ENCODE data around the gene NCSTN.

NCSTN gene

GRCh38 chr1:160351629-160352028 lies 8.4 kb downstream of the NCSTN start:
- no peak for DNase-seq (ENCODE audit: low read depth, low spot score)

- DNase-seq (ENCODE audit: low read depth, low spot score), result no peak
Observed at GRCh38 chr1:160352555-160352954, 9.4 kb downstream of the NCSTN start.

DNA sequence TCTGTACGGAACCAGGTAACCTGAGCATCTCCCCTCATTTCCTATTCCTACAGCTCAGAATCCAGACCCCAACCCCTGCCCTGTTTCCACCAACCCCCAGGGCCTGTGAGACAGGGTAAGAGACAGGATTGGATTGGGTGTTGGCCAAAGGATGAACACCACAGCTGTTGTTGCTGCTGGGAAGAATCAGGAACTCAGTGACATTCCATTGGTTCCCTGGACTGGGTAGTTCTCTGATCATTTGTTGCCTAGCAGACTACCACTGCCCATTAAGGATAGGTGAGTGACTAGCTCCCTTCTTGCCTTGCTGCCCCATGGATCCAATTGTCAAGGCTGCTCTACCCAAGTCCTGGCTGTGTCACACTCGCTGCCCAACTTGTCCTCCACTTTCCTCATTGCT lies 10.0 kb downstream of the NCSTN start:
- no peak for DNase-seq (ENCODE audit: low read depth, low spot score)

GRCh38 chr1:160354388-160354985 lies 11.3 kb downstream of the NCSTN start:
- DNase-seq (ENCODE audit: low read depth, low spot score), result no peak

GRCh38 chr1:160357286-160358002 lies 14.3 kb downstream of the NCSTN start:
- DNase-seq (ENCODE audit: low read depth, low spot score), result no peak

GRCh38 chr1:160358073-160358472 lies 14.9 kb downstream of the NCSTN start:
- DNase-seq (ENCODE audit: low read depth, low spot score), result no peak

DNA sequence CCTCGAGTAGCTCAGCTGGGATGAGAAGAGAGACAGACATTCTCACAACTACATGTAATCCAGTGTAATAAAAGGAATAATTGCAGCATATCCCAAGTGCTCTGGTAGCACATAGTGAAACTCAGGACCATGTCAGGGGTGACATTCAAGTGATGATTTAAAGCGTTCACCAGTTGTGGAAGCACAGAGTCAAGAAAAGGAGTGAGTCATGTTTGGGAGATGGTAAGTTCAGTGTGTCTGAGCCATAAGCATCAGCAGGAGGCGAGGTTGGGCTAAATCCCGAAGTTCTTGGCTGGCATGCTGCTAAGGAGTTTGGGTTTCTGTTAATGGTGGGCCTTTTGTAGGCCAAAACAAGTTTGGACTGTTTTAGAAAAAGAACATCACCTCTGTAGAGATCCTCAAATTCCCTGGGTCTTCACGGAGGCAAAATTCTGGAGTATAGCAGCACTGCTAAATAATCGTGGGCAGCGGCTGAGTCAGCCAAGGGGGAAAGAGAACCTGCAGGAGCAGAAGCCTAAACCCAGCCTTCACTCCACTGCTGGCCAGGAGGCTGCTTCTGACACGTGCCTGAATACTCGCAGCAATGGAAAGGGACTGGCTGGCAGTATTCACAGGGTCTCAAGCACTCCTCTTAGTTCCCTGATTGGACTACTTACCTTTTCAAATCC lies 16.5 kb downstream of the NCSTN start:
- no peak for DNase-seq (ENCODE audit: low read depth, low spot score)

GRCh38 chr1:160360227-160360695 lies 17.1 kb downstream of the NCSTN start:
- no peak for DNase-seq (ENCODE audit: low read depth, low spot score)

GRCh38 chr1:160361199-160361598 lies 18.0 kb downstream of the NCSTN start:
- no peak for DNase-seq (ENCODE audit: low read depth, low spot score)

DNA sequence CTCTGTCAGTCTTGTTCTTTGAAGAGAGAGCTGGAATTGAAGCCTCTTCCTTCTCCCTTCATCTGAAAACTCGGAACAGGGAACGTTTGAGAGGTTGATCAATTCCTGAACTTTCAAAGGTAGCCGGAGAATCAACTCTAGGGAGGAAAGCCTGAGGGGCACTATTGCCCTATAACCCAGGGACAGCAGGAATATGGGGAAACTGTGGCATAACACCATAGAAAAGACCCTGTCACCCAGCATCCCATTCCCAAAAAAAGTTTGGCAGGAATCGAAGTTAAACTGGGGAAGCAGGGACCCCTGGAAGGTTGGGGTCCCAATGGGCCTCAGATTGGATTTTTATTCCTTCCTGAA lies 18.6 kb downstream of the NCSTN start:
- DNase-seq (ENCODE audit: low read depth, low spot score), result no peak

GRCh38 chr1:160362168-160362957 lies 19.2 kb downstream of the NCSTN start:
- no peak for DNase-seq (ENCODE audit: low read depth, low spot score)

- DNase-seq (ENCODE audit: low read depth, low spot score), result no peak
Observed at GRCh38 chr1:160363010-160363409, 19.8 kb downstream of the NCSTN start.

DNA sequence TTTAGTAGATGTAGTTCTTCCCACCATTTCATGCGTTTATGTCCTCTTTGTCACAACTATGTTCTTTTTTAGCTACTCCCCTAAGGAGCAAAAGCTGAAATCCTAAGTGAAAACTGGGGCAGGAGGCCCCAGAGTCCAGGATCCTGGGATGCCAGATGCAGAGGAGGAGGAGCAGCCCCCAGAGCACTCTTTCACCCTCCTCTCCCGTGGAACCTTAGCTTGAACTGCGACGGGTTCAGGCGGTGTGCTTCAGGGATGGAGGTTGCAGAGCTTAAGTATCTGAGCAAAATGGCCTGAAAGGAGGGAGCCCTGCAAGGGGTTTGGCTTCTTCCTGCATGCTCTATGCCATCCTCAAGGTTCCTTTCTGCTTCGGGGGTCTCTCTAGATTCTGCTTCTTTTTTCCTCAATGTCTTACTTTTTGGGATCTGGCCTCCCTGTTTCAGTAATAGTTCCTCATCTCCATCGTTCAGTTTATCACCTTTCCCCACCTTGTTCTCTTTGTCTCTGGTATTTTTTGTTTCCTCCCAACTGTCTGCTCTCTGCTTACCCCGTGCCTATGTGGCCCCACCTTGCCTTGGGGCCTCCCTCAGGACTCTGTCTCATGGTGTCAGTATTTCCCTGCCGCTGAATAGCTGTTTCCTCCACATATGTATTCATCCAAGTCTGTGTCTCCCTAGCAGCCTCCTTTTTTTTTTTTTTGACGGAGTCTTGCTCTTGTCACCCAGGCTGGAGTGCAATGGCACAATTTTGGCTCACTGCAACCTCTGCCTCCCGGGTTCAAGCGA lies 21.0 kb downstream of the NCSTN start:
- DNase-seq (ENCODE audit: low read depth, low spot score), result no peak

DNA sequence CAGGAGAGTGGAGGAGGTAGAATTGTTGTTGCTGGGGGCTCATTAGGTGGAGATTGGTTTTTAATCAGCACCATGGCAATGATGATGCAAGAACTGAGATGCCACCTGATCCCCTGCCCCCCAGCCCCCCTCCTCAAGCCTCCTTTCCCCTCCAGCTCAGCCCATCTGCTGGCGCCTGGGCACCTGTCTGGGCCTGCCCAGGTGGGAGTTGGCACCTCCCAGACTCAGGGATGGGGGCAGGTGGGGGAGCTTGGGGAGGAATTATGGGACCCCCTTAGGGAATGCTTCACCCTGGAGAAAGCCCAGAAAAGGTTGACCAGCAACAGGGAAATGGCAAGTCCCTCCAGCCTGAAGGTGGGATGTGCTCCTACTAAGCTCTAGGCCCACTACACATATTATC lies 22.1 kb downstream of the NCSTN start:
- no peak for DNase-seq (ENCODE audit: low read depth, low spot score)

DNA sequence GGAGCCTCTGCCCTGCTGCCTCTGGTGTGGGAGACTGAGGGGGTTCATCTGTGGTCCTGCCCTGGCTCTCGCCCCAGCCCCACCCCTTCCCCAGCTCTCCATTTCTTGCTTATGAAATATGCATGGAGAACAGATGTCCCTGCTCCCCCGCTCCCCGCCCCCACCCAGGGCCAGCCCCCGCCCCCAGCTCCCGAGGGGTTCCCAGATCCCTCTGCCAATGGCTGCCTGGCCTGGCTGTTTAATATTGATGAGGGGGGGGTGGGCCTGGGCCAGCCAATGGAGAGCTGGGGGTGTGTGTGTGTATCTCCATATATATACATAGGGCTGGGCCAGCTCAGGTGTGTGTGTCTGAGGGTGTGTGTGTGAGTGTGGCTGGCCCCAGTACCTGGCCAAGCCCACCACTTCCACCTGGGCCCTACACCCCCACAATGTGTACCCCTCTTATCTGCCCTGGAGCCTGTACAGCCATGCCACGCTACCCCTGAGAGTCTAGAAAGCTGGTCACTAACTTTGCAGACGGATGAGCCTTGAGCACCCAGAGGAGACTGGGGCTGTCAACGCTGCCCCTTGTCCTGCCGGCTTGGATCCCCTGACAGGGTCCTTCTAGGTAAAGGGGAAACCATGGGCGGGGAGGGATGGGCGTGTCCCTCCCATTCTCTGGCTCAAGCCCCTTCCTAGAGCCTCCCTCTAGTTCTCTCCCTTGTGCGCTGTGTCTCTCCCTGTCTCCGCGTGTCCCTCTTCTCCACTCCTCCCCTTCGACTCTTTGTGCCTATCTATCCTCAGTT lies 23.7 kb downstream of the NCSTN start, which contains the start of gene NHLH1:
Gene NHLH1 (plus strand): TSS at position 341 of the 785 bp plus-strand sequence. CDS start 3,661 bp downstream, outside the sequence.
- DNase-seq (ENCODE audit: low read depth, low spot score), result no peak

GRCh38 chr1:160367516-160367900 lies 24.3 kb downstream of the NCSTN start:
- DNase-seq (ENCODE audit: low read depth, low spot score), result no peak

DNA sequence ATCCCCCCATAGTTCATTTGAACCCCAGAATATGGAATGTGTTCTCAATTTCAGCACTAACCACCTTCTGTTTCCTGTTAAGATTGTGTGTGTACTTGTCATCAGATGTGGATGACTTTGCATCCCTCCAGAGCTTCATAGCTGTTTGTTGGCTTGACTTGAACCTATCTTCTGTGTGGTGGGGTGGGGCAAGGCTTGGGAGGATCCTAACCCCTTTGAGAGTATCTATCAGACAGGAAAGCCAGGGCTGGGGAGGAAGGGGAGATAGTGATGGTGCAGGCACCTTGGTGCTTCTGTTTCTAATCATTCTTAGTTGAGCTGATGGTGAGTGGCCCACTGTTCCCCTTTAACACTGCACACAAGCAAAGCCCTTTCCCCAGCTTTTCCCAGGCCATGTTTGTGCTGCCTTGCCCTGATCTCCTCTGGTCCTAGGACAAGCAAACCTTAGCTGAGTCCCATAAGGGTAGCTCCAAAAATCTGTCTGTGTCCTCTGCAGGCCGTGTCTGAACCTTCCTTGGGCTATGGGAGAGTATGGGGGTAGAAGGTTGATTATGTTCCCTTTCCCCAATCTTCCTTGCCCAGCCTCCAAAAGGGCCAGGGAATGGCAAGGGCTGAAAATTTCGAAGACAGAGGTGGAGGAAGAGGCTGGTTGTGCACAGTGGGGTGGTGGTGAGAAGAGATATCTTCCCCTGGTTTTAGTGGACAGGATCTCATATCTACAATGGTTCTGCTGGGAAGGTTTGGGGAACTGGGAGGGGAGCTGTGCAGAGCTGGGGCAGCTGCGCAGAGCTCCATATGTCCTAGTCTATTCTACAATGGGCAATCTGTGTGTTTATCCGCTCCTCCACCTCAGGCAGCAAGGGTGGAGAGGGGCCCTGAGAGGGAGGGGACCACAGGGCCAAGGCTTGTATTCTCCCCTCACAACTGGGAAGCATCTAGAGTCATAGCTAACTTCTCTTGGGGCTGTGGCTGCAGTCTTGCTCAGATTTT lies 25.0 kb downstream of the NCSTN start:
- DNase-seq (ENCODE audit: low read depth, low spot score), result no peak

GRCh38 chr1:160369087-160369486 lies 25.9 kb downstream of the NCSTN start:
- DNase-seq (ENCODE audit: low read depth, low spot score), result no peak

Measured in activated naive CD8-positive, alpha-beta T cell treated with anti-CD3 and anti-CD28 coated beads, Interleukin-2, amount 50 U/mL, for 16 hours (primary cell).